ENCODE data around the gene CAPN1. TPM values are rescaled to one million over a fixed set of nuclear protein-coding genes. Genes with fewer than 3 reads are reported as not detected.

CAPN1 gene
- 66.9 and 89.9 TPM in 2 replicates for total RNA-seq (2014; rRNA removed; shearing (Covaris generic))
- 111 and 118 TPM in 2 replicates for total RNA-seq (2022)
- Bru-seq, nascent RNA, result percentile 58 among the genes with signal in this experiment
- percentile 75 among the genes with signal in this experiment for BruChase-seq, experiment 1, labeled RNA remaining after a 6-hour chase
- BruChase-seq, experiment 2, labeled RNA remaining after a 2-hour chase, result percentile 65 among the genes with signal in this experiment
- long read RNA-seq, partial matches to known transcripts, result 39 of 172 reads
- long read RNA-seq, other reads (novel, unspliced or antisense), result 133 of 172 reads

DNA sequence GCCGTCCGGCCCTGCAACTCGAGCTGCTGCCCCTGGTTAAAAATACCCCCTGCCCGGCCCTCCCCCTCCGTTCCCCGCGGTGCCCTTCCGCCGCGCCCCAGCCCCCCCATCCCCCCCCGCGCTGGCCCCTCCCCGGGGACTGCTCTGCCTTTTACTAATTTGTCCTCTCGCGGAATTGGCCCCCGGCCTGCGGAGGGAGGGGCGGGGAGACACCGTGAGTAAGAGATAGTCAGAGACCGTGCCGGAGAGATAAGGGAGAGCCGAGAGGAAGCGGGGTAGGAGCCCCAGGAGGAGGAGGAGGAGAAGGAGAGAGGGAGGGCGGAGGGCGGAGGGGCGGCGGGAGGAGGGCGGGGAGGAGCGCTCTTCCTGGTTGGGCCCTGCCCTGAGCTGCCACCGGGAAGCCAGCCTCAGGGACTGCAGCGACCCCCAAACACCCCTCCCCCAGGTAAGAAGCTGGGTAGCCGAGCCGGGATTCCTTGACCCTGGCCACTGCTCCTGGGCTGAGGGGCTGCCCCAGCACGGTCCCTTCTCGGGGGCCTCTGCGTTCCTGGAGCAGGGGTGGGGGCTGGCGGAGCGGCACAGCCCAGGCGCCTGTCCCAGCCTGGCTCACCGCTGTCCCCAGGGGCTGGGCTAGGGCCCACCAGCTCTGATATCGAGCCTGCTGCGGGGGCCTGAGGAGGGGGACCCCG is at the start of gene CAPN1:
Gene CAPN1 (plus strand): TSS at position 360 of the 689 bp plus-strand sequence. CDS start 774 bp downstream, outside the sequence.
- peaks cover 26% of the 10 kb centered on the region for H3K4me1 ChIP-seq (ENCODE audit: insufficient read depth, low read length, poor library complexity, severe bottlenecking)
- CTCF ChIA-PET (ENCODE audit: unreplicated experiment), result interaction anchor here (1.1 kb wide), 2 partner anchors 9 to 46 kb away, joined by 3 to 5 read pairs; no protein-coding TSS in a partner anchor
- H3K27ac ChIP-seq (ENCODE audit: low read depth, low read length, poor library complexity, severe bottlenecking), result peak within 1 kb of the TSS; percentile 64
- H3K4me3 ChIP-seq (ENCODE audit: low read depth, low read length, poor library complexity, severe bottlenecking), result peak within 1 kb of the TSS; percentile 91
- POLR2A ChIA-PET, result interaction anchor here (0.7 to 2.2 kb wide), 5 partner anchors 46 to 80 kb away, joined by 3 to 13 read pairs (median 5); partner anchors contain the start of genes FAU and POLA2
- no peaks in the 10 kb centered on the region for H3K9me3 ChIP-seq (ENCODE audit: low read length)
- no peaks in the 10 kb centered on the region for H3K9me2 ChIP-seq (ENCODE audit: insufficient read depth, low read length)
- H2AFZ ChIP-seq (ENCODE audit: low read length), result peak within 1 kb of the TSS; percentile 63; the same call in 1 of the 2 replicates
- intact Hi-C loops (cut with micrococcal nuclease; ENCODE audit: unreplicated experiment), result loop anchor here (1.0 to 5.0 kb wide), 4 partner anchors 49 to 333 kb away; partner anchors contain the start of gene ARL2
- peak within 1 kb of the TSS; percentile 98 for H3K4me2 ChIP-seq (ENCODE audit: low read length)
- peak; percentile 75 for DNase-seq (ENCODE audit: low spot score)
- TF ChIP-seq CTCF (conservative IDR thresholded peaks at IDR 0.05; ENCODE audit: low read length) (no peak), EZH2phosphoT487 (IDR thresholded peaks at IDR 0.05; ENCODE audit: borderline replicate concordance, low read depth, low read length) (no peak)
- H3K79me2 ChIP-seq (ENCODE audit: insufficient read depth, low read depth, low read length), result peaks cover 3% of the 10 kb centered on the region; the same call in 1 of the 2 replicates
- peaks cover 5% of the 10 kb centered on the region; the same call in 1 of the 2 replicates for H3K36me3 ChIP-seq (ENCODE audit: insufficient read depth, low read length)
- BruUV-seq (replicated peaks), result no TSS peak
- H4K20me1 ChIP-seq (ENCODE audit: insufficient read depth, low read length), result no peaks in the 10 kb centered on the region

GRCh38 chr11:65132238-65132987 is 49.3 kb upstream of the CAPN1 start:
- Histone ChIP-seq H3K4me3 (ENCODE audit: low read depth, low read length, poor library complexity, severe bottlenecking) (peak overlapping the region; percentile 98), H3K9me2 (ENCODE audit: insufficient read depth, low read length) (no peaks in the 10 kb centered on the region), H3K79me2 (ENCODE audit: insufficient read depth, low read depth, low read length) (peaks cover 56% of the 10 kb centered on the region), H3K27ac (ENCODE audit: low read depth, low read length, poor library complexity, severe bottlenecking) (peak overlapping the region; percentile 98), H3K9me3 (ENCODE audit: low read length) (no peaks in the 10 kb centered on the region), H4K20me1 (ENCODE audit: insufficient read depth, low read length) (no peaks in the 10 kb centered on the region), H3K36me3 (ENCODE audit: insufficient read depth, low read length) (peaks cover 66% of the 10 kb centered on the region), H3K4me1 (ENCODE audit: insufficient read depth, low read length, poor library complexity, severe bottlenecking) (peaks cover 56% of the 10 kb centered on the region), H3K4me2 (ENCODE audit: low read length) (peak overlapping the region; percentile 99), H2AFZ (ENCODE audit: low read length) (no peak overlapping the region)
- CTCF ChIA-PET (ENCODE audit: unreplicated experiment), result interaction anchor here (0.9 kb wide), 1 partner anchor 283 kb away, joined by 5 read pairs; no protein-coding TSS in a partner anchor
- POLR2A ChIA-PET, result interaction anchor here (0.6 to 6.1 kb wide), 10 partner anchors 11 to 62 kb away, joined by 3 to 47 read pairs (median 5); partner anchors contain the start of genes CAPN1, FAU, MRPL49 and TM7SF2
- BruUV-seq (replicated peaks), result no TSS peak
- TF ChIP-seq EZH2phosphoT487 (IDR thresholded peaks at IDR 0.05; ENCODE audit: borderline replicate concordance, low read depth, low read length) (no peak), CTCF (conservative IDR thresholded peaks at IDR 0.05; ENCODE audit: low read length) (no peak)
- DNase-seq (ENCODE audit: low spot score), result peak; percentile 98
- intact Hi-C loops (cut with micrococcal nuclease; ENCODE audit: unreplicated experiment), result loop anchor here (1.0 to 5.0 kb wide), 5 partner anchors 10 to 280 kb away; partner anchors contain the start of genes CAPN1, FAU, MRPL49 and ZNHIT2
